Measurements from ENCODE around the gene RUNX1.

The RUNX1 gene

DNA sequence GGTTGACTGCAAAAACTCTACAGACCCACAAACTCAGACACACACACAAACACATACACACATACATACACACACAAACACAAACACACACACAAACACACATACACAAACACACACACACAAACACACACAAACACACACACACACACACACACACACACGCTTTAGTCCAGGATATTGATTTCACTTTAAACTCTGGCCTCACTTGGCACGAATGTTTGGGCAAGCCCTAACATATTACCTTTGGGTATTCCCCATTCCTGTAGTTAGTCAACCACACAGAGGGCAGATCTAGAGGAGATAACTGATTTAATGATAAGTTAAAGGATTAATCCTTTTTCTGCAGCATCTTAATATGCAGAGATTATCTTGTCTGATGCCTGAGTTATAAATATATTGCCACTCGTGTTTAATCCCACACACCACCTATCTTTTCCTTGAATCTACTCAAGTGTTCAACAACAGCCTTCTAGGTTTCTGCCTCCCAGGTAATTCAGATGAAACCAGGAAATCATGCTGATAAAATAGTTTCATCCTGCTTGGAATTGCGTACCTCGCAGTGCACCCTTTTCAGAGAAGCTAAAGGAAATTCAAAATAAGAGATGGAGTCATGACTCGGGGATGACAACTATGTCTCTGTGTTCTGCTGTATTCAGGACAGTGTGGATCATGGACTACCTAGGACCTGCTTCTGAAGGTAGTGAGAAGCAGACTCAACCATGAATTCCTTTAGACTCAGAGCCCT, 14.5 kb upstream of the RUNX1 start:
- no peak for DNase-seq
- intact Hi-C loops (cut with DNase I) = no loop called here

DNA sequence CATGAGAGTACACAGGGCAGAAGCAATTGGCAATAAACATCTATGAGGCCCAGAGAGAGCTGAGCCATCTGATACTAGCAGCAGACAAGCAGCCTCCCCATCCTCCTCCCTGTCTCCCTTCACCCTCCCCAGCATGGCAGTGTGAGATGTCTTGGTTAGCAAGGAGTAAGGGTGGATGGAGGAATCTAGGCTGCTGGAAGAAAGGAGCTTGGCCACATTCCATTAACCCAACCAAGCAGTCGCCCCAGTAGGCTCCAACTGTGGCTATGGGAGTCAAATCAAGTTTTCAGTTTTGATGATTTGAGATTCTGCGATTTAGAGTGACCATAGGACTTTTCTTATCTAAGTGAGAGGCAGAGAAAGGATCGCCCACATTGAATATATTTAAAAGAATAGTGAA, 12.9 kb upstream of the RUNX1 start:
- DNase-seq = no peak
- intact Hi-C loops (cut with DNase I) = no loop called here

DNA sequence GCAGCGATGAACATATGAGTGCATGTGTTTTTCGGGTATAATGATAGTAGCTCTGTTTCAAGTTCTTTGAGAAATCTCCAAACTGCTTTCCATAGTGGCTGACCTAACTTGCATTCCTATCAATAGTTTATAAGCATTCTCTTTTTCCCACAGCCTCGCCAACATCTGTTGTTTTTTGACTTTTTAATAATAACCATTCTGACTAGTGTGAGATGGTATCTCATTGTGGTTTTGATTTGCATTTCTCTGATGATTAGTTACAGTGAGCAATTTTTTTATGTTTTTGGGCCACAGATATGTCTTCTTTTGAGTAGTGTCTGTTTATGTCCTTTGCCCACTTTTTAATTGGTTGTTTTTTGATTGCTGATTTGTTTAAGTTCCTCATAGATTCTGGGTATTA, 10.6 kb upstream of the RUNX1 start:
- intact Hi-C loops (cut with DNase I) = no loop called here
- no peak for DNase-seq

GRCh38 chr21:35058058-35058457, 9.0 kb upstream of the RUNX1 start:
- intact Hi-C loops (cut with DNase I) = no loop called here

DNA sequence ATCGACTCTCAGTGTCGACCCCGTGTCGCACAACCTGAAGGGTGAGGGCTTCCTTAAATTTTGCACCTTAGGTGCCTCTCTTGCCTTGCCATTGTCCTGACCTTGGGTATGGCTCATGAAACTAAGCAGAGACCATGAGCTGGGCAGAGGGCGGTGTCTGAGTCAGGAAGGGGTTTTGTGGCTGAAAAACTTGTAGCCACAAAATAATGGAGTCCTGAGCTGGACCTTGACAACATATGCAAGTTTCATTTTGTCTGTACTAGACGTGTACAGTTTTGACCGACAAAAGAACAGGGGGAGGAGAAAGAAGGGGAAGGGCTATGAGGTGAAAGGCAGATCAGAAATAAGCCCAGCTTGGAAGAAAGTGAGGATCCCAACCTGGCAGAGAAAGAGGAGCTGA, 8.3 kb upstream of the RUNX1 start:
- no peak for DNase-seq
- intact Hi-C loops (cut with DNase I) = no loop called here

More at GRCh38 chr21:35058058-35058457, 9.0 kb upstream of the RUNX1 start:
- DNase-seq = no peak

GRCh38 chr21:35053356-35054096, 4.4 kb upstream of the RUNX1 start:
- DNase-seq = no peak
- intact Hi-C loops (cut with DNase I) = no loop called here

DNA sequence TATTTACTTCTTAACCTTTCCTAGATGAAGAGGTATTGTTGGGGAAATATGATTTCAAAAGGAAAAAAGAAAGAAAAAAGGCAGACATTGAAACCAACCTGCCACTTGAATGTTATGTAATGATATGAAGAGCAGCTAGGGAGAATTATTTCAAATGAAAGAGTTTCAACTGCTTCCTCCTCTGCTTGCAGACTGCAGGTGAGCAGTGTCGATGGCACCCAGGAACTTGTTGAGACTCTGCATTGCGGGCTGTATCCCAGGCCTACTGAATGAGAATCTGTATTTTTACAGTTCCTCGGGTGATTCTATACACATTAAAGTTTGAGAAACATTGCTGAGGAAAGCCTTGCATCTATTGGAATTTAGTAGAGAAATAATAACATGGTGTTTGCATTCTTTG, 3.7 kb upstream of the RUNX1 start:
- DNase-seq = no peak
- intact Hi-C loops (cut with DNase I) = no loop called here

GRCh38 chr21:35051287-35051818, 2.3 kb upstream of the RUNX1 start:
- intact Hi-C loops (cut with DNase I) = no loop called here
- peak; percentile 17 to 80 (median 62) for DNase-seq

DNA sequence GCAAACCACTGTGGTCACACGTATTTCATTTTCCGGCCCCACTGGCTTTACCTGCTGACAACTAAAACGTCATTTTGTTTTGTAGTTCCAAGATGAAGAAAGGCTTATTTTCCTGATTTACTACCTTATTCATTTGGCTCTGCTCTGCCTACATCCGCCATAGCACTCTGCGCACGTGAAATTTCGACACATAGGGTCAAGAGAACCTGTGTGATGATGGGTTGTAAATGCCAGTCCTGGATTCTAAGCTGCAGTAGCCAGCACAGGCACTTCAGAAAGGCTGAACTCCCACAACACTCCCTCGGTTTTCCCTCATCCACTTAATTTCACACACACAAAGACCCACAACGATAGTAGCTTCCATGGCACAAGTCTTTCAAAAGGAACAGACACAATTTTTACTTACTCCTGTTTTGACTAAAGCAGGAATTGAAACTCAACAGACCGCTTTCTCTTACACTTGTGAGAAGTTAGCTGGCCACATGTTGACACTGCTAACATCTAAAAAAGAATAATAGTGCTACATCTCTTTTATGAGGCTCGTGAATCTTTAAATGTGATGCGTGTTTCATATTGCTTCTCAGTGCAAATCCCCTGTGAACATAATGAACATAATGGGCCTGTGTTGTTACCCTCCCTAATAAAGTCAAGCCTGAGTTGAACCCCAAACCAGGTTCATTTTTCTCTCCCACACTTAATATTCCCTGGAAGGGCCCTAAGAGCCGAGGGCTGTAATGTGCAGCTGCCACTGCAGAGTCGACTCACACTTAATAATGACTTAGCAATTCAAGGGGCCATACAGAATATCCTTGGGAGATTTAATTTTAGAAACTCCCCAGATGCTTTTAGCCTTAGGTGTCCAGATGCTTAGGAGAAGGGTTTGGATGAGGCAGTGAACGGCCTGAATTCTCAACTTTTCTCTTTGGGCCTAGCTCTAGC, 1.5 kb upstream of the RUNX1 start:
- intact Hi-C loops (cut with DNase I) = no loop called here
- DNase-seq = no peak

GRCh38 chr21:35048183-35048601, 910 bp downstream of the RUNX1 start:
- no peak for DNase-seq
- intact Hi-C loops (cut with DNase I) = no loop called here

GRCh38 chr21:35046880-35047229, 2.2 kb downstream of the RUNX1 start:
- no peak for DNase-seq
- intact Hi-C loops (cut with DNase I) = no loop called here

DNA sequence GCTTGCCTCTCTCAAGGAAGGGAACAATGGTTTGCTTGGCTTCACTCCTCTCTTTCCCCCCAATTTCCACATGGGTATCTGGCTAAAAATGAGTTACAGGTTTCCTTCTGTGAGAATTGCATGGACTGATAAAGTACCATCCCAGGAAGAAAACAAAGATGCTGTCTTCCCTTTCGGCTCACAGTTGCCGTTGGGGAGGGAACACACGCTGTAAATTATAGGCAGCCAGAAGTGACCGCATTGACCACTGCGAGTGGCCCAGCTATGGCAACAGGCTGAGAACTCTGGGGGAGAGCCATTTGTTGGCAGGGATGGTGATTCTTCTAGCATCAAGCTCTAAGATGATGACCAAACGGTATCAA, 2.9 kb downstream of the RUNX1 start:
- DNase-seq = no peak
- intact Hi-C loops (cut with DNase I) = no loop called here

DNA sequence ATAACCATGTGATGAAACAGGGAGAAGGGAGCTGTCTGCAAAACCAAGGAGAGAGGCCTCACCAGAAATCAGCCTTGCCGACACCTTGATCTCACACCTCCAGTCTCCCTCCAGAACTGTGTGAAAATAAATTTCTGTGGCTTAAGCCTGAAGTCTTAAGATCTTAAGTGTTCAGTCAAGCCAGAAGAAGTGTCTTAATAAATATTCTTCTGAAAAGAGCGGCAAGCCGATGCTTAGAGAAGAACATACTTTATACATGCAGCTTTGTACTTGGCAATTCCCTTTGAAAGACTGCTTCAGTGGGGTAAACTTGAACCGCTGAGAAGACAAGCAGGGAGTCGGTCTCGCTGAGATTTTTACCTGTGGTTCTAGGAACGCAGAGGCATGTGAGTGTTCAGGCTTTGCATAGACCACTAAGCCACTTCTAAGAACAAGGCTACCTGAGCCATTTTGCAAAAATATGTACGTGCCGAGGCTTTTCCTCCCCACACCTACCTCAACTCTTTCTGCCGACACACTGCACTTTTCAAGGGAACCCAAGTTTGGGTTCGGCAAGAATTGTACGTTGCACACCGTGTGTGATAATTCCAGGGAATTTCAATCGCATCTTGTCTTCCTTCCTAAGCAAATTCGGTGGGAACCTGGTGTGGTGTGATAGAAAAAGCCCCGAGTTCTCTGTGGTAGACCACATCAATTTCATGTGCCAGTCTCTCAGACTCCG, 3.4 kb downstream of the RUNX1 start:
- intact Hi-C loops (cut with DNase I) = no loop called here
- no peak for DNase-seq

- no peak for DNase-seq
- intact Hi-C loops (cut with DNase I) = no loop called here
These were observed 4.1 kb downstream of the RUNX1 start for GRCh38 chr21:35044770-35045541.

DNA sequence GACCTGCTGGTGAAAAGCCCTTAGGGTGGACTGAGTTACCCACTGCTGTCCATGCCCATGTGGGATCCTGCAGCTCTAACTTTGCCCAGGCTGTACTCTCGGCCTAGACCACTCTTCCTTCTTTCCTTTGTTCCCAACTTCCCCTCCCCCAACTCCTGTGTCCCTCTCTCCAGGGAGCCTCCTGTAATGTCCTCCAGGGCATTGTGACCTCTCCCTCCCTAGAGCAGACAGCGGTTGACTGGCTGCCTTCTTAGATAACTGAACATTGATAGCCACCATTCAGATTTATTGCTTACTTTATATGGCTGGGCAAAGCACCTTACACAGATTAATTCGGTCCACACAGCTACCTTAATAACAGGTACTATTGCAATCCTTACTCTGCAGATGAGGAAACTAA, 5.0 kb downstream of the RUNX1 start:
- intact Hi-C loops (cut with DNase I) = no loop called here
- no peak for DNase-seq

DNA sequence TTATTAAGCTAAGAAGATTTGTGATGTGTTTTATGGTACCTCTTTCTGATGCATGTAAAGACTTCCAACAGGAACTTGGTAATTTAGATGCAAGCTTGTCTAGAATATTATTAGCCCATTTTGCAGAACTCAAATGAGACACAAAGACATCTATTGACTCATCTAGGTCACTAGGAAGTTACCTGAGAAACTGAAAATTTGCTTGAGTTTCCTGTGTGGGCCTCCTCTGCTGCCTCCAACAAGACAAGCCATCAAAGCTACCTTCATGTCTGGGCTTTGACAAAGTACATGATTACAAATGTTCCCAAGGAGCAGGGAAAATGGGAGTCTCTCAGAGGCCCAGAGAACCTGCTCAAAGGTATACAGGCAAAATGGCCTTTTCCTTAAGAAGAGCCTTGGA, 5.6 kb downstream of the RUNX1 start:
- DNase-seq = no peak
- intact Hi-C loops (cut with DNase I) = no loop called here

- no peak for DNase-seq
- intact Hi-C loops (cut with DNase I) = no loop called here
These were observed 6.3 kb downstream of the RUNX1 start for GRCh38 chr21:35042836-35043235.

- intact Hi-C loops (cut with DNase I) = no loop called here
- DNase-seq = no peak
These were observed 7.2 kb downstream of the RUNX1 start for GRCh38 chr21:35041881-35042280.

Measured in head of caudate nucleus (tissue), 42 donors.